AG09309 (cell line): ENCODE data around the gene PHF1.

Source experiments
- DNase-seq: peaks from one replicate; pipeline ENCODE4 v3.0.0-alpha.2; 2010; ENCODE audit warnings: low read depth
- H3K4me3 ChIP-seq: 2 replicates; pipeline ENCODE4 v1.5.1; 2011; ENCODE audit warnings: mild to moderate bottlenecking, low read depth, low read length, moderate library complexity; ENCODE audit not compliant: control insufficient read depth
- CTCF ChIP-seq: IDR thresholded peaks from 2 replicates; pipeline ENCODE4 v1.5.1; 2011; ENCODE audit warnings: mild to moderate bottlenecking, low read depth, low read length, inconsistent platforms; ENCODE audit not compliant: insufficient read depth, control insufficient read depth; ENCODE audit errors: missing control alignments

The PHF1 gene

GRCh38 chr6:33442283-33442682 lies 31.5 kb downstream of the PHF1 start:
- no peak overlapping the region for H3K4me3 ChIP-seq
- TF ChIP-seq CTCF = no peak

GRCh38 chr6:33443025-33443424 lies 32.2 kb downstream of the PHF1 start:
- no peak for DNase-seq
- TF ChIP-seq CTCF = no peak
- H3K4me3 ChIP-seq = no peak overlapping the region

More at GRCh38 chr6:33442283-33442682, 31.5 kb downstream of the PHF1 start:
- DNase-seq = no peak

GRCh38 chr6:33443619-33444504 lies 33.0 kb downstream of the PHF1 start:
- TF ChIP-seq CTCF = no peak
- no peak overlapping the region for H3K4me3 ChIP-seq
- DNase-seq = no peak

GRCh38 chr6:33445119-33445603 lies 34.3 kb downstream of the PHF1 start:
- H3K4me3 ChIP-seq = no peak overlapping the region
- TF ChIP-seq CTCF = no peak
- no peak for DNase-seq

GRCh38 chr6:33446356-33446755 lies 35.5 kb downstream of the PHF1 start:
- no peak overlapping the region for H3K4me3 ChIP-seq
- DNase-seq = no peak
- TF ChIP-seq CTCF = no peak

- no peak for TF ChIP-seq CTCF
- no peak overlapping the region for H3K4me3 ChIP-seq
- no peak for DNase-seq
Measured at GRCh38 chr6:33450434-33450833, 39.6 kb downstream of the PHF1 start.
